Natural killer cell (primary cell): ENCODE data around the gene LRPAP1. TPM values are rescaled to one million over a fixed set of nuclear protein-coding genes. Genes with fewer than 3 reads are reported as not detected.

Experiments used
- ATAC-seq, 3 donors: fragments of 150-1000 bp in 2 of 3; fragments of 200-7000 bp in 1 of 3; cut with Tn5 transposase; 1 replicate in 1 of 3; 2 replicates in 2 of 3; pipeline ENCODE4 v1.10.0; 2021; ENCODE audit warnings: mild to moderate bottlenecking in 2 of 3, moderate library complexity in 2 of 3
- DNase-seq, 2 donors: peaks; one replicate each; pipeline versions ENCODE4 v3.0.0 to v3.0.0-alpha.2; 2013 to 2021; ENCODE audit warnings: mixed read lengths in 1 of 2
- H3K27ac ChIP-seq: one replicate; pipeline ENCODE4 v1.5.1; 2013; ENCODE audit warnings: mild to moderate bottlenecking, low read length
- H3K27me3 ChIP-seq: one replicate; pipeline ENCODE4 v1.6.1; 2013; ENCODE audit warnings: low read length; ENCODE audit not compliant: control insufficient read depth, insufficient read depth
- H3K36me3 ChIP-seq: one replicate; pipeline ENCODE4 v1.6.1; 2013; ENCODE audit warnings: low read length; ENCODE audit not compliant: control insufficient read depth, insufficient read depth
- H3K4me1 ChIP-seq: one replicate; pipeline ENCODE4 v1.6.1; 2013; ENCODE audit warnings: low read length; ENCODE audit not compliant: control insufficient read depth, insufficient read depth
- H3K4me3 ChIP-seq: one replicate; pipeline ENCODE4 v1.5.1; 2013; ENCODE audit warnings: low read length
- H3K9me3 ChIP-seq: one replicate; pipeline ENCODE4 v1.6.1; 2013; ENCODE audit warnings: low read length; ENCODE audit not compliant: control insufficient read depth, insufficient read depth
- H3K27ac Mint-ChIP-seq, 2 donors: one replicate each; pipeline ENCODE4 v1.8.0; 2022; ENCODE audit warnings: mild to moderate bottlenecking in 2 of 2, mixed read lengths in 2 of 2, moderate library complexity in 1 of 2
- H3K27me3 Mint-ChIP-seq, 2 donors: one replicate each; pipeline ENCODE4 v1.8.0; 2022; ENCODE audit warnings: low read depth in 2 of 2, mixed read lengths in 2 of 2
- H3K36me3 Mint-ChIP-seq: one replicate; pipeline ENCODE4 v1.8.0; 2022; ENCODE audit warnings: mixed read lengths
- H3K4me1 Mint-ChIP-seq, 2 donors: one replicate each; pipeline ENCODE4 v1.8.0; 2022; ENCODE audit warnings: mixed read lengths in 2 of 2
- H3K4me3 Mint-ChIP-seq: one replicate; pipeline ENCODE4 v1.8.0; 2022; ENCODE audit warnings: mild to moderate bottlenecking, moderate library complexity, mixed read lengths
- H3K9me3 Mint-ChIP-seq, 2 donors: one replicate each; pipeline ENCODE4 v1.8.0; 2022; ENCODE audit warnings: mixed read lengths in 2 of 2
- WGBS: methylation state at CpG from one replicate; pipeline ENCODE4 v1.1.7; 2013; ENCODE audit warnings: missing lambda C conversion rate; ENCODE audit not compliant: insufficient coverage; 5-methylcytosine and 5-hydroxymethylcytosine counted together
- intact Hi-C: fragments of 100-400 bp; cut with micrococcal nuclease; formaldehyde crosslinking; loops from one replicate; pipeline ENCODE4 v1.14.2; 2022
- total RNA-seq, 4 donors: library from RNA; stranded (reverse); fragments of 120-200 nt in 1 of 4; gene quantifications; one replicate each; pipeline versions ENCODE4 v1.2.3 to v1.2.4, GENCODE V29; 2013 to 2022
- TF ChIP-seq, protein P1 (sequence below): fragments of 200-600 bp; IDR thresholded peaks from one replicate; pipeline ENCODE4 v1.8.0; 2022; ENCODE audit warnings: antibody characterized with exemption

Gene LRPAP1
- total RNA-seq, 3 donors from 2014 or later (not counting 1 experiment from before 2014, with no cell fraction given) = 85.4 to 93.4 (median 87.3) TPM

DNA sequence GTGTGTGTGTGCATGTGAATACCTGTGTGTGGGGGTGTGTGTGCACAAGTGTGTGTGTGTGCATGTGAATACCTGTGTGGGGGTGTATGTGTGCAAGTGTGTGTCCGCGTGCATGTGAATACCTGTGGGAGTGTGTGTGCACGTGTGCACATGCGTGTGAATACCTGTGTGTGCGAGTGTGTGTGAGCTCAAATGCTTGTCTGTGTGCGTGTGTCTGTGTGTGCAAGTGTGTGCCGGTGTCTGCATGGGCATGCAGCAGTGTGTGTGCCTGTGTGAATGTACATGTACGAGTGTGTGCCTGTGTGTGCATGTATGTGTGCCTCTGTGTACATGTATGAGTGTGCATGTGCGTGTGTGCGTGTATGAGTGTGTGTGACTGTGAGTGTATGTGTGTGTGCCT, 64.1 kb downstream of the LRPAP1 start:
- intact Hi-C loops = no loop called here
- DNase-seq = no peak

GRCh38 chr4:3467601-3468031, 64.6 kb downstream of the LRPAP1 start:
- Mint-ChIP-seq H3K27ac (no peak overlapping the region), H3K27me3 (peaks cover 5 to 14% of the 10 kb centered on the region in 2 donors), H3K4me1 (no peaks in the 10 kb centered on the region), H3K4me3 (no peak overlapping the region), H3K9me3 (no peaks in the 10 kb centered on the region), H3K36me3 (no peaks in the 10 kb centered on the region)
- Histone ChIP-seq H3K9me3 (no peaks in the 10 kb centered on the region), H3K4me1 (peaks cover 5% of the 10 kb centered on the region), H3K27me3 (peaks cover 8% of the 10 kb centered on the region), H3K36me3 (no peaks in the 10 kb centered on the region), H3K27ac (no peak overlapping the region), H3K4me3 (no peak overlapping the region)
- TF ChIP-seq, protein P1, sequence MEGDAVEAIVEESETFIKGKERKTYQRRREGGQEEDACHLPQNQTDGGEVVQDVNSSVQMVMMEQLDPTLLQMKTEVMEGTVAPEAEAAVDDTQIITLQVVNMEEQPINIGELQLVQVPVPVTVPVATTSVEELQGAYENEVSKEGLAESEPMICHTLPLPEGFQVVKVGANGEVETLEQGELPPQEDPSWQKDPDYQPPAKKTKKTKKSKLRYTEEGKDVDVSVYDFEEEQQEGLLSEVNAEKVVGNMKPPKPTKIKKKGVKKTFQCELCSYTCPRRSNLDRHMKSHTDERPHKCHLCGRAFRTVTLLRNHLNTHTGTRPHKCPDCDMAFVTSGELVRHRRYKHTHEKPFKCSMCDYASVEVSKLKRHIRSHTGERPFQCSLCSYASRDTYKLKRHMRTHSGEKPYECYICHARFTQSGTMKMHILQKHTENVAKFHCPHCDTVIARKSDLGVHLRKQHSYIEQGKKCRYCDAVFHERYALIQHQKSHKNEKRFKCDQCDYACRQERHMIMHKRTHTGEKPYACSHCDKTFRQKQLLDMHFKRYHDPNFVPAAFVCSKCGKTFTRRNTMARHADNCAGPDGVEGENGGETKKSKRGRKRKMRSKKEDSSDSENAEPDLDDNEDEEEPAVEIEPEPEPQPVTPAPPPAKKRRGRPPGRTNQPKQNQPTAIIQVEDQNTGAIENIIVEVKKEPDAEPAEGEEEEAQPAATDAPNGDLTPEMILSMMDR = no peak
- 88% methylated on average over 14 of the region's 15 CpGs for whole genome bisulfite sequencing
- DNase-seq = no peak
- intact Hi-C loops = no loop called here
- ATAC-seq = no peak

More for the DNA sequence above, 64.1 kb downstream of the LRPAP1 start:
- H3K27ac ChIP-seq = no peak overlapping the region
- no peaks in the 10 kb centered on the region for H3K36me3 ChIP-seq
- TF ChIP-seq, protein P1 = no peak
- H3K27ac Mint-ChIP-seq = no peak overlapping the region
- H3K9me3 Mint-ChIP-seq = no peaks in the 10 kb centered on the region
- ATAC-seq = no peak
- peaks cover 7% of the 10 kb centered on the region for H3K27me3 ChIP-seq
- no peak overlapping the region for H3K4me3 Mint-ChIP-seq
- no peak overlapping the region for H3K4me3 ChIP-seq
- H3K36me3 Mint-ChIP-seq = no peaks in the 10 kb centered on the region
- H3K4me1 ChIP-seq = peaks cover 5% of the 10 kb centered on the region
- peaks cover 5 to 11% of the 10 kb centered on the region in 2 donors for H3K27me3 Mint-ChIP-seq
- H3K9me3 ChIP-seq = no peaks in the 10 kb centered on the region
- no peaks in the 10 kb centered on the region for H3K4me1 Mint-ChIP-seq
- WGBS = 97% methylated on average over 10 of the region's 10 CpGs

DNA sequence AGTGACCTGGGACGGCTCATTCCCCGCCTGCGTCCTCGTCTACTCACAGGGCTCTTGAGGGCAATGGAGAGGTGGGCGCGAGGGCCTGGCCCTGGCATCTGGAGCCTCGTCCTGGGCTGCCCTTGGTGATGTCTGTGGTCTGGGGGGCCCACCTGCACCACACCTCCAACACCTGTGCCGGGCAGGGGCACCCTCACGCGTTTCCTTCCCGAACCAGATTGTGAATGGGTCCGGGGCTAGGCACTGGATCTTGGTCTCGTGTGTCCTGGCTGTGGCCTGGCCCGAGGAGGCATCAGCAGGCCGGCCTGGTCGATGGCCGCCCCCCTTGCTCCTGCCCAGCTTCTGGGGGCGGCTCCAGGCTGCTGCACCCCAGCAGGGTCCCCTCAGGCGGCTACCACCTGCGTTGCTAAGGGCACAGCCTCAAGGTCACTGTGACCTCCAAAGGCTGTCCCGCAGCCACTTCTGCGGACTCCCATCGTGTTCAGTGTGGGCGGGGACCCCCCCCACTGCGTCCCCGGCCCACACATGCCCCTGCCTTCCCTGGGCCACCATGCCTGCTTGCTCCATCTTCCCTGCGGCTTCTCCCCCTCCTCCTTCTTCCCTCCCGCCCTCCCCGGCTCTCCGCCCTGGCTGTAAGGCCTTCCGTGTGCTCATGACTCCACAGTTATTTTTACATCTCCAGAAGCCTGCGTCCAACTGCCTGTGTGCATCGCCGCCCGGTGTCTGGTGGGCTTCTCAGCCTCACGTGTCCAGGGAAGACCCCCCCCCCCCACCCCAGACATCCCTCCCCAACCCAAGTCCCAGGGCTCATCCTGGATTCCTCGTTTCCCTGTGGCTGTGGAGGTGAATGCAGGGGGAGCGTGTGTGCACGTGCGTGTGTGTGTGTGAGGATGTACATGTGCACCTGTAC, 65.3 kb downstream of the LRPAP1 start:
- Histone ChIP-seq H3K36me3 (no peaks in the 10 kb centered on the region), H3K27ac (no peak overlapping the region), H3K9me3 (no peaks in the 10 kb centered on the region), H3K4me3 (no peak overlapping the region), H3K4me1 (peaks cover 5% of the 10 kb centered on the region), H3K27me3 (peaks cover 14% of the 10 kb centered on the region)
- Mint-ChIP-seq H3K9me3 (no peaks in the 10 kb centered on the region), H3K36me3 (no peaks in the 10 kb centered on the region), H3K27ac (no peak overlapping the region), H3K4me3 (no peak overlapping the region), H3K4me1 (no peaks in the 10 kb centered on the region), H3K27me3 (peaks cover 5 to 21% of the 10 kb centered on the region in 2 donors)
- DNase-seq (no peak), ATAC-seq (no peak)
- intact Hi-C loops = no loop called here
- WGBS = 87% methylated on average over 39 of the region's 40 CpGs
- TF ChIP-seq, protein P1 = no peak
